Tibial nerve (tissue), 4 donors: Measurements from ENCODE around the gene RFC1.

Source experiments
- EP300 ChIP-seq, 2 donors: sonication (generic); formaldehyde crosslinking; IDR thresholded peaks; one replicate each; pipeline ENCODE4 v1.6.1; 2017; ENCODE audit warnings: antibody characterized with exemption in 2 of 2, mild to moderate bottlenecking in 1 of 2
- POLR2A ChIP-seq, 2 donors: fragments of 450-650 bp; IDR thresholded peaks; one replicate each; pipeline ENCODE4 v1.6.1; 2017; ENCODE audit warnings: antibody characterized with exemption in 2 of 2, mild to moderate bottlenecking in 2 of 2, moderate library complexity in 2 of 2
- TF ChIP-seq, protein P1 (sequence below), 5 experiments: fragments of 200-600 bp in 3 of 5; fragments of 450-650 bp in 2 of 5; sonication (generic) in 3 of 5; IDR thresholded peaks; one replicate each; pipeline ENCODE4 v1.5.1; 2016 to 2019; ENCODE audit warnings: antibody characterized with exemption in 5 of 5, mild to moderate bottlenecking in 3 of 5, moderate library complexity in 2 of 5

GRCh38 chr4:39348371-39349315 lies 17.5 kb downstream of the RFC1 start:
- TF ChIP-seq, protein P1, sequence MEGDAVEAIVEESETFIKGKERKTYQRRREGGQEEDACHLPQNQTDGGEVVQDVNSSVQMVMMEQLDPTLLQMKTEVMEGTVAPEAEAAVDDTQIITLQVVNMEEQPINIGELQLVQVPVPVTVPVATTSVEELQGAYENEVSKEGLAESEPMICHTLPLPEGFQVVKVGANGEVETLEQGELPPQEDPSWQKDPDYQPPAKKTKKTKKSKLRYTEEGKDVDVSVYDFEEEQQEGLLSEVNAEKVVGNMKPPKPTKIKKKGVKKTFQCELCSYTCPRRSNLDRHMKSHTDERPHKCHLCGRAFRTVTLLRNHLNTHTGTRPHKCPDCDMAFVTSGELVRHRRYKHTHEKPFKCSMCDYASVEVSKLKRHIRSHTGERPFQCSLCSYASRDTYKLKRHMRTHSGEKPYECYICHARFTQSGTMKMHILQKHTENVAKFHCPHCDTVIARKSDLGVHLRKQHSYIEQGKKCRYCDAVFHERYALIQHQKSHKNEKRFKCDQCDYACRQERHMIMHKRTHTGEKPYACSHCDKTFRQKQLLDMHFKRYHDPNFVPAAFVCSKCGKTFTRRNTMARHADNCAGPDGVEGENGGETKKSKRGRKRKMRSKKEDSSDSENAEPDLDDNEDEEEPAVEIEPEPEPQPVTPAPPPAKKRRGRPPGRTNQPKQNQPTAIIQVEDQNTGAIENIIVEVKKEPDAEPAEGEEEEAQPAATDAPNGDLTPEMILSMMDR (IDR thresholded peaks at IDR 0.05) = no peak
- TF ChIP-seq POLR2A (IDR thresholded peaks at IDR 0.05) = no peak
- TF ChIP-seq EP300 (IDR thresholded peaks at IDR 0.05) = no peak
